ENCODE data around the gene ANKRD18A. TPM values are rescaled to one million over a fixed set of nuclear protein-coding genes. Genes with fewer than 3 reads are reported as not detected.
"Not testable (repeated sequence)": the region's sequence is repeated elsewhere in the genome, so short reads cannot be mapped to it uniquely, and the experiment has no call there.

Gene ANKRD18A
- total and polyA plus RNA-seq, 9 of the 15 experiments (the other 6 are each of a cell fraction or from before 2014, with no cell fraction given) = 1.9 TPM; not detected in 8

- H3K27me3 ChIP-seq (ENCODE audit: control insufficient read depth in 2 of 2, insufficient read depth in 2 of 2, low read length in 2 of 2); H3K4me2 ChIP-seq (ENCODE audit: insufficient read depth, low read length); H3K9me3 ChIP-seq (replicated peaks; ENCODE audit: control insufficient read depth, insufficient read depth, low read depth, low read length); BruUV-seq (replicated peaks); intact Hi-C loops (cut with micrococcal nuclease); H3K9me1 ChIP-seq (ENCODE audit: control insufficient read depth, insufficient read depth, low read length); H3K9ac ChIP-seq (ENCODE audit: insufficient read depth in 1 of 2, low read depth in 2 of 2, low read length in 2 of 2); DNase-seq (ENCODE audit: extremely low read depth in 1 of 4, low spot score in 3 of 4); H3K27ac ChIP-seq (ENCODE audit: extremely low read depth, low read depth, low read length); H3K4me1 ChIP-seq (replicated peaks in 1 of 2; ENCODE audit: control insufficient read depth in 2 of 2, insufficient read depth in 2 of 2, low read length in 2 of 2); H2AFZ ChIP-seq (ENCODE audit: low read depth, low read length); POLR2A ChIA-PET; in situ Hi-C loops (cut with MboI); H4K20me1 ChIP-seq (replicated peaks; ENCODE audit: control insufficient read depth, insufficient read depth, low read length); H3K36me3 ChIP-seq (ENCODE audit: control insufficient read depth, insufficient read depth, low read length); ATAC-seq; FAIRE-seq; H3K79me2 ChIP-seq (ENCODE audit: control insufficient read depth, insufficient read depth, low read length); H3K4me3 ChIP-seq; CTCF ChIA-PET (ENCODE audit: low intra/inter-chr PET ratio): not testable (repeated sequence)
- 0% methylated on average over 7 of the region's 9 CpGs for WGBS (ENCODE audit: insufficient coverage, low coverage, missing lambda C conversion rate)
Observed at GRCh38 chr9:38591346-38592063, 28.9 kb downstream of the ANKRD18A start.

GRCh38 chr9:38583765-38584164 is 36.6 kb downstream of the ANKRD18A start:
- H3K4me2 ChIP-seq (ENCODE audit: insufficient read depth, low read length); H3K4me3 ChIP-seq; H4K20me1 ChIP-seq (replicated peaks; ENCODE audit: control insufficient read depth, insufficient read depth, low read length); FAIRE-seq; H3K79me2 ChIP-seq (ENCODE audit: control insufficient read depth, insufficient read depth, low read length); in situ Hi-C loops (cut with MboI); H3K9me3 ChIP-seq (replicated peaks; ENCODE audit: control insufficient read depth, insufficient read depth, low read depth, low read length); H2AFZ ChIP-seq (ENCODE audit: low read depth, low read length); BruUV-seq (replicated peaks); CTCF ChIA-PET (ENCODE audit: low intra/inter-chr PET ratio); H3K36me3 ChIP-seq (ENCODE audit: control insufficient read depth, insufficient read depth, low read length); H3K4me1 ChIP-seq (replicated peaks in 1 of 2; ENCODE audit: control insufficient read depth in 2 of 2, insufficient read depth in 2 of 2, low read length in 2 of 2); intact Hi-C loops (cut with micrococcal nuclease); H3K27ac ChIP-seq (ENCODE audit: extremely low read depth, low read depth, low read length); POLR2A ChIA-PET; H3K27me3 ChIP-seq (ENCODE audit: control insufficient read depth in 2 of 2, insufficient read depth in 2 of 2, low read length in 2 of 2); H3K9me1 ChIP-seq (ENCODE audit: control insufficient read depth, insufficient read depth, low read length); H3K9ac ChIP-seq (ENCODE audit: insufficient read depth in 1 of 2, low read depth in 2 of 2, low read length in 2 of 2): not testable (repeated sequence)
- DNase-seq (ENCODE audit: extremely low read depth in 1 of 4, low spot score in 3 of 4) (peak in 1 of 4 experiments; percentile 46), ATAC-seq (peak; percentile 52; the same call in 1 of the 3 replicates)
- WGBS (ENCODE audit: insufficient coverage, low coverage, missing lambda C conversion rate) = 0% methylated on average over 3 of the region's 3 CpGs
- TF ChIP-seq CBFA2T2 (conservative IDR thresholded peaks at IDR 0.05) (peak; percentile 56), NCOR1 (IDR thresholded peaks at IDR 0.05) (peak; percentile 46; the same call in 1 of the 2 replicates), TAL1 (IDR thresholded peaks at IDR 0.05) (peak; percentile 77), GATA2 (CRISPR knock-in tag; IDR thresholded peaks at IDR 0.05) (0 out of 2 replicates have a peak, but pooled peaks have one; percentile 15), SOX6 (IDR thresholded peaks at IDR 0.05) (peak; percentile 19; the same call in 1 of the 2 replicates), CBFA2T3 (IDR thresholded peaks at IDR 0.05) (peak; percentile 62), TRIM24 (IDR thresholded peaks at IDR 0.05) (0 out of 4 replicates have a peak, but pooled peaks of 1 of the 2 experiments have one; percentile 24), CXXC5 (CRISPR knock-in tag; IDR thresholded peaks at IDR 0.05) (0 out of 2 replicates have a peak, but pooled peaks have one; percentile 42), ARID1B (IDR thresholded peaks at IDR 0.05) (peak; percentile 68), SMAD4 (CRISPR knock-in tag; conservative IDR thresholded peaks at IDR 0.05) (peak; percentile 75), TCF3 (CRISPR knock-in tag; IDR thresholded peaks at IDR 0.05) (peak; percentile 61), MEIS2 (IDR thresholded peaks at IDR 0.05; ENCODE audit: partially characterized antibody) (peak; percentile 3)

GRCh38 chr9:38580112-38580511 is 40.3 kb downstream of the ANKRD18A start:
- H3K4me1 ChIP-seq (replicated peaks in 1 of 2; ENCODE audit: control insufficient read depth in 2 of 2, insufficient read depth in 2 of 2, low read length in 2 of 2); DNase-seq (ENCODE audit: extremely low read depth in 1 of 4, low spot score in 3 of 4); CTCF ChIA-PET (ENCODE audit: low intra/inter-chr PET ratio); H3K9me1 ChIP-seq (ENCODE audit: control insufficient read depth, insufficient read depth, low read length); H3K27me3 ChIP-seq (ENCODE audit: control insufficient read depth in 2 of 2, insufficient read depth in 2 of 2, low read length in 2 of 2); H3K4me2 ChIP-seq (ENCODE audit: insufficient read depth, low read length); POLR2A ChIA-PET; H4K20me1 ChIP-seq (replicated peaks; ENCODE audit: control insufficient read depth, insufficient read depth, low read length); H3K4me3 ChIP-seq; H3K27ac ChIP-seq (ENCODE audit: extremely low read depth, low read depth, low read length); H3K79me2 ChIP-seq (ENCODE audit: control insufficient read depth, insufficient read depth, low read length); H3K36me3 ChIP-seq (ENCODE audit: control insufficient read depth, insufficient read depth, low read length); intact Hi-C loops (cut with micrococcal nuclease); H3K9ac ChIP-seq (ENCODE audit: insufficient read depth in 1 of 2, low read depth in 2 of 2, low read length in 2 of 2); FAIRE-seq; ATAC-seq; H3K9me3 ChIP-seq (replicated peaks; ENCODE audit: control insufficient read depth, insufficient read depth, low read depth, low read length); in situ Hi-C loops (cut with MboI); H2AFZ ChIP-seq (ENCODE audit: low read depth, low read length); BruUV-seq (replicated peaks): not testable (repeated sequence)
- WGBS (ENCODE audit: insufficient coverage, low coverage, missing lambda C conversion rate) = 0% methylated on average over 3 of the region's 3 CpGs

All from K562 (cell line).